ENCODE data around the gene ENKUR.

GRCh38 chr10:24962995-24963394 is 53.0 kb downstream of the ENKUR start:
- TF ChIP-seq REST (IDR thresholded peaks at IDR 0.05; ENCODE audit: insufficient read depth in 1 of 2, low read depth in 2 of 2, low read length in 2 of 2) = no peak
- TF ChIP-seq POLR2AphosphoS5 (IDR thresholded peaks at IDR 0.05; ENCODE audit: low read depth, low read length) = no peak
